HEK293 (cell line): ENCODE measurements around the gene FOXN4.

Experiments used
- CTCF ChIP-seq: fragments of 450-650 bp; formaldehyde crosslinking; IDR thresholded peaks from 2 replicates; pipeline ENCODE4 v1.5.1; 2016; ENCODE audit warnings: missing biosample characterization, missing genetic modification characterization
- MYNN ChIP-seq: fragments of 450-650 bp; formaldehyde crosslinking; IDR thresholded peaks from 2 replicates; pipeline ENCODE4 v1.5.1; 2016; ENCODE audit warnings: missing biosample characterization, missing genetic modification characterization, borderline replicate concordance
- ZBTB20 ChIP-seq: fragments of 450-650 bp; formaldehyde crosslinking; IDR thresholded peaks from 2 replicates; pipeline ENCODE4 v1.5.1; 2016; ENCODE audit warnings: missing biosample characterization, missing genetic modification characterization
- ZFP37 ChIP-seq: fragments of 450-650 bp; formaldehyde crosslinking; IDR thresholded peaks from 2 replicates; pipeline ENCODE4 v1.5.1; 2016; ENCODE audit warnings: missing biosample characterization, missing genetic modification characterization
- ZNF416 ChIP-seq: fragments of 450-650 bp; formaldehyde crosslinking; IDR thresholded peaks from 2 replicates; pipeline ENCODE4 v1.5.1; 2016; ENCODE audit warnings: missing biosample characterization, missing genetic modification characterization
- ZNF558 ChIP-seq: fragments of 450-650 bp; formaldehyde crosslinking; IDR thresholded peaks from 2 replicates; pipeline ENCODE4 v1.5.1; 2016; ENCODE audit warnings: missing biosample characterization, missing genetic modification characterization
- ZSCAN18 ChIP-seq: fragments of 450-650 bp; formaldehyde crosslinking; IDR thresholded peaks from 2 replicates; pipeline ENCODE4 v1.5.1; 2016; ENCODE audit warnings: missing biosample characterization, missing genetic modification characterization
- ZSCAN23 ChIP-seq: fragments of 450-650 bp; formaldehyde crosslinking; IDR thresholded peaks from 2 replicates; pipeline ENCODE4 v1.5.1; 2016; ENCODE audit warnings: missing biosample characterization, missing genetic modification characterization

GRCh38 chr12:109258607-109259544 is 50.2 kb downstream of the FOXN4 start:
- no peak for TF ChIP-seq ZSCAN23 (tag by site-specific recombination)
- TF ChIP-seq MYNN (tag by site-specific recombination), result no peak
- no peak for TF ChIP-seq ZSCAN18 (tag by site-specific recombination)
- no peak for TF ChIP-seq CTCF (tag by site-specific recombination)
- TF ChIP-seq ZNF416 (tag by site-specific recombination), result no peak
- no peak for TF ChIP-seq ZNF558
- TF ChIP-seq ZBTB20 (tag by site-specific recombination), result no peak
- no peak for TF ChIP-seq ZFP37 (tag by site-specific recombination)
